ENCODE results near the gene RNF115. TPM values are rescaled to one million over a fixed set of nuclear protein-coding genes. Genes with fewer than 3 reads are reported as not detected.
"Not testable (repeated sequence)": the region's sequence is repeated elsewhere in the genome, so short reads cannot be mapped to it uniquely, and the experiment has no call there.

RNF115 gene
- total RNA-seq, 1 experiment from 2014 or later = 11.0 TPM

DNA sequence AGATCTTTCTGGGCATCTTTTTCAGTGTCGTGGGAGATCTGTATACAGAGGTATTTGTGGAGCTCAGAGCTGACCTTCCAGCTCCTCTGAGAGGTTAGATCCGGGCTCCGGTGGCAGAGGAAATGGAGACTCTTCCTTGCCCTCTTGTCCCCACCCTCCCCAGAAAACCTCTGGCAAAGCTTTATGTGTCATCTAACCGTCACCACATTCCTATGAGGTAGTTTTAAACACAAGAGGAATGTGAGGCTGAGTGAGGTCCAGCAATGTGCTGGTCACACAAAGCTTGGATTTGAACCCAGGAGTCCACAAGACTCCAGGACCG, 103.4 kb downstream of the RNF115 start:
- H3K4me3 ChIP-seq = peak overlapping the region; percentile 25; the same call in 1 of the 2 replicates
- H3K36me3 ChIP-seq (ENCODE audit: low read depth) = no peaks in the 10 kb centered on the region
- ChIA-PET POLR2A (ENCODE audit: unreplicated experiment) (interaction anchor here (0.6 to 0.9 kb wide), 4 partner anchors 10 to 440 kb away, joined by 4 to 7 read pairs (median 5); no protein-coding TSS in a partner anchor), CTCF (interaction anchor here (0.6 to 0.7 kb wide), 2 partner anchors 17 to 301 kb away, joined by 3 to 6 read pairs; partner anchors contain the start of gene HJV)
- no TSS peak for BruUV-seq (replicated peaks)
- H3K9me3 ChIP-seq (ENCODE audit: insufficient read depth, low read depth) = no peaks in the 10 kb centered on the region
- no peaks in the 10 kb centered on the region for H3K9me2 ChIP-seq (ENCODE audit: insufficient read depth)
- H4K20me1 ChIP-seq (ENCODE audit: insufficient read depth) = no peaks in the 10 kb centered on the region
- no peaks in the 10 kb centered on the region for H3K27me3 ChIP-seq (ENCODE audit: insufficient read depth, low read depth)
- H2AFZ ChIP-seq = no peak overlapping the region
- H3K4me2 ChIP-seq = peak overlapping the region; percentile 73
- H3K27ac ChIP-seq = no peak overlapping the region
- no peaks in the 10 kb centered on the region for H3K79me2 ChIP-seq (ENCODE audit: low read depth)
- H3F3A ChIP-seq (ENCODE audit: insufficient read depth, low read depth) = no peaks in the 10 kb centered on the region
- peak in 1 of 2 experiments; percentile 58 for DNase-seq
- peaks cover 6% of the 10 kb centered on the region for H3K4me1 ChIP-seq (replicated peaks; ENCODE audit: insufficient read depth)
- intact Hi-C loops (cut with micrococcal nuclease; ENCODE audit: unreplicated experiment) = loop anchor here (5.0 kb wide), 2 partner anchors 62 to 102 kb away; partner anchors contain the start of genes POLR3C and RNF115
- no peak for TF ChIP-seq EZH2 (IDR thresholded peaks at IDR 0.05; ENCODE audit: low read depth)
- TF ChIP-seq, protein P1, sequence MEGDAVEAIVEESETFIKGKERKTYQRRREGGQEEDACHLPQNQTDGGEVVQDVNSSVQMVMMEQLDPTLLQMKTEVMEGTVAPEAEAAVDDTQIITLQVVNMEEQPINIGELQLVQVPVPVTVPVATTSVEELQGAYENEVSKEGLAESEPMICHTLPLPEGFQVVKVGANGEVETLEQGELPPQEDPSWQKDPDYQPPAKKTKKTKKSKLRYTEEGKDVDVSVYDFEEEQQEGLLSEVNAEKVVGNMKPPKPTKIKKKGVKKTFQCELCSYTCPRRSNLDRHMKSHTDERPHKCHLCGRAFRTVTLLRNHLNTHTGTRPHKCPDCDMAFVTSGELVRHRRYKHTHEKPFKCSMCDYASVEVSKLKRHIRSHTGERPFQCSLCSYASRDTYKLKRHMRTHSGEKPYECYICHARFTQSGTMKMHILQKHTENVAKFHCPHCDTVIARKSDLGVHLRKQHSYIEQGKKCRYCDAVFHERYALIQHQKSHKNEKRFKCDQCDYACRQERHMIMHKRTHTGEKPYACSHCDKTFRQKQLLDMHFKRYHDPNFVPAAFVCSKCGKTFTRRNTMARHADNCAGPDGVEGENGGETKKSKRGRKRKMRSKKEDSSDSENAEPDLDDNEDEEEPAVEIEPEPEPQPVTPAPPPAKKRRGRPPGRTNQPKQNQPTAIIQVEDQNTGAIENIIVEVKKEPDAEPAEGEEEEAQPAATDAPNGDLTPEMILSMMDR (conservative IDR thresholded peaks at IDR 0.05) = no peak

DNA sequence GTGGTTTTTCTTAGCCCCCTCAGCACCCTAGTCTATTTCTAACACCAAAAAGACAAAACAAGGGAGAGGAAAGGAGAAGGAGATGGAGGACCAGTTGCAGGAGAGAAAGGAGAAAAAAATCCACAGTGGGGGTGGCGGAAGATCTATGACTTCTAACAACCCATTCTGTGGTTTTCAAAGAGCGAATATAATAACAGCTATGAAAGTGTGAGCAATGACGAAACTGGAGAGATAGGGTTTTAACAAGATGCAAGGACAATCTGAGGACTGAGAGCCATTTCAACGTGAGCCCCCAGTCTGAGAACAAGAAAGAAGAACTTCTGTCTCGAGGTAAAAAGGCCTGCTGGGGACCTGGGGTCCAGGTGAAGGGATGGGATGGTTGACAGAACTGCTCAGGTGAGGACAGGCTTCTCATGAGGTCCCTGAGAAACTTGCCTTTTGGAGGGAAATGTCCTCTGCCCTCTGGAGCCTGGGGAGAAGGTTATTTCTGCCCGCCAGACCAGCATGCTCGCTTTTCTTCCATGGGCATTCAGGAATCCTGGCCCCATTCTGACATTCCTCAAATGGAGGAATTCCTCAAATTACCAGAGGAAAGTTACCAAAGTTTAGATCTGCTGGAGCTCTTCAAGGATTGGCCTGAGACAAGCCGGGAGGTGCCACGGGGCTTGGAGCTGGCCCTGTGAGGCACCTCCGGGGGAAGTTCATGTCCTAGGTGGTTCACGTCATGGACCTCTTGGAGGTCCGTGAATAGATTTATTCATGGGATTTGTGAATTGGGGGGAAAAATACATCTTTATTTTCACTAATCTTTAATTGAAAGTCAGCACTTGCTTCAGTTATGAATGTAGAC, 104.4 kb downstream of the RNF115 start, which contains the start of gene CD160:
Gene CD160, plus strand, starts transcription at position 270 of the 850 bp plus-strand sequence. CDS start 8,829 bp downstream, outside the sequence.
- intact Hi-C loops (cut with micrococcal nuclease; ENCODE audit: unreplicated experiment) = loop anchor here (5.0 kb wide), 2 partner anchors 63 to 103 kb away; partner anchors contain the start of genes POLR3C and RNF115
- no peaks in the 10 kb centered on the region for H4K20me1 ChIP-seq (ENCODE audit: insufficient read depth)
- peaks cover 6% of the 10 kb centered on the region for H3K4me1 ChIP-seq (replicated peaks; ENCODE audit: insufficient read depth)
- no peak within 1 kb of the TSS for H2AFZ ChIP-seq
- peak within 1 kb of the TSS; percentile 73; the same call in 1 of the 2 replicates for H3K4me2 ChIP-seq
- no peaks in the 10 kb centered on the region for H3F3A ChIP-seq (ENCODE audit: insufficient read depth, low read depth)
- BruUV-seq (replicated peaks) = no TSS peak
- no peaks in the 10 kb centered on the region for H3K79me2 ChIP-seq (ENCODE audit: low read depth)
- H3K27me3 ChIP-seq (ENCODE audit: insufficient read depth, low read depth) = no peaks in the 10 kb centered on the region
- CTCF ChIA-PET = no interaction called here
- H3K9me2 ChIP-seq (ENCODE audit: insufficient read depth) = no peaks in the 10 kb centered on the region
- no peak for DNase-seq
- POLR2A ChIA-PET (ENCODE audit: unreplicated experiment) = no interaction called here
- H3K9me3 ChIP-seq (ENCODE audit: insufficient read depth, low read depth) = no peaks in the 10 kb centered on the region
- H3K4me3 ChIP-seq = no peak within 1 kb of the TSS
- no peak for TF ChIP-seq EZH2 (IDR thresholded peaks at IDR 0.05; ENCODE audit: low read depth)
- TF ChIP-seq, protein P1 (conservative IDR thresholded peaks at IDR 0.05) = no peak
- no peak within 1 kb of the TSS for H3K27ac ChIP-seq
- H3K36me3 ChIP-seq (ENCODE audit: low read depth) = no peaks in the 10 kb centered on the region

DNA sequence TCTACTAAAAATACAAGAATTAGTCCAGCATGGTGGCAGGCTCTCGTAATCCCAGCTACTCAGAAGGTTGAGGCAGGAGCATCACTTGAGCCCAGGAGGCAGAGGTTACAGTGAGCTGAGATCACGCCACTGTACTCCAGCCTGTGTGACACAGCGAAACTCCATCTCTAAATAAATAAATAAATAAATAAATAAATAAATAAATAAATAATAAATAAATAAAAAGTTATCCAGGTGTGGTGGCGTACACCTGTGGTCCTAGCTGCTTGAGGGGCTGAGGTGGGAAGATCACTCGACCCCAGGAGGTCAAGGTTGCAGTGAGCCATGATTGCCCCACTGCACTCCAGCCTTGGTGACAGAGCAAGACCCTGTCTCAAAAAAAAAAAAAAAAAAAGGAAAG, 105.4 kb downstream of the RNF115 start:
- H3K36me3 ChIP-seq (ENCODE audit: low read depth); H3F3A ChIP-seq (ENCODE audit: insufficient read depth, low read depth); H2AFZ ChIP-seq; H3K9me2 ChIP-seq (ENCODE audit: insufficient read depth); H3K79me2 ChIP-seq (ENCODE audit: low read depth); H4K20me1 ChIP-seq (ENCODE audit: insufficient read depth); CTCF ChIA-PET; H3K4me3 ChIP-seq; H3K4me2 ChIP-seq; H3K9me3 ChIP-seq (ENCODE audit: insufficient read depth, low read depth); intact Hi-C loops (cut with micrococcal nuclease; ENCODE audit: unreplicated experiment); H3K27me3 ChIP-seq (ENCODE audit: insufficient read depth, low read depth); H3K27ac ChIP-seq; H3K4me1 ChIP-seq (replicated peaks; ENCODE audit: insufficient read depth); BruUV-seq (replicated peaks); DNase-seq; POLR2A ChIA-PET (ENCODE audit: unreplicated experiment): not testable (repeated sequence)
